GM18868 (cell line): ENCODE data around the gene C11orf97.
"Not testable (repeated sequence)": the region's sequence is repeated elsewhere in the genome, so short reads cannot be mapped to it uniquely, and the experiment has no call there.

ENCODE experiments used
- ATAC-seq: cut with Tn5 transposase; IDR thresholded peaks from one replicate; pipeline ENCODE4 v1.9.1; 2021; ENCODE audit warnings: mild to moderate bottlenecking, moderate library complexity; ENCODE audit not compliant: unreplicated experiment

The C11orf97 gene

DNA sequence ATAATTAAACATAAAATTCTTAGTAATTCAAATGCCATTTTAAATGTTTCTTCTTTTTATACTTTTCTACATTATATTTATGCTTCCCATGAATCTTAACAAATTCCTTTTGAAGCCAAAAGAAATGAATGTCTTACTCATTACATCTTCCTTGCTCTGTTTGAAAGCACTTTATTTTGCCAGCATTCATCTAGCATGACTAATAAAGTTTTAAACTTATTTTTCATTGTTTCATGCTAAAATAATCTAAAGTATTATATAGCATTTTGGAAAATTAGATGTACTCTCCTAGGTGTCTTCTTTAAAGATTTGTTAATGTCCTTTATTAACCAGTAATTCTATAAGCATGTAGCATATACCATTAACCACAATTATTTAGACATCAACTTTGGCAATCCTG lies 45.2 kb downstream of the C11orf97 start:
- no peak for ATAC-seq

DNA sequence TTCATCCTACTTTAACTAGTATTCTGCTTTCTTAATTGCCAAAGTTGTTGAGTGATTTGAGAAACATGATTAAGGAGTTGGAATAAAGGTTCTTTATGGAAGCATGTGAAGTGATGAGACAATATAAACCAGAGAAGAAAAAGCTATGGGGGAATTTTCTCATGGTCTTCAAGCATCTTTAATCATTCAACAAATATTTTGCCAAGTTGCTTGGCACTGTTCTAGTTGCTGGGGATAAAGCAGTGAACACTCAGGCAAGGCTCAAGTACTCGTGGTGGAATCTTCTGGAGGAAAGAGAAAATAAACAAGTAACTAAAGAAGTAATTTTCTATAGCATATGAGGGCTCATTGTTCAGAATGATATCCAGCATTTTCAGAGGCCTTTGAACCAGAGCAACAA lies 45.7 kb downstream of the C11orf97 start:
- ATAC-seq = no peak

DNA sequence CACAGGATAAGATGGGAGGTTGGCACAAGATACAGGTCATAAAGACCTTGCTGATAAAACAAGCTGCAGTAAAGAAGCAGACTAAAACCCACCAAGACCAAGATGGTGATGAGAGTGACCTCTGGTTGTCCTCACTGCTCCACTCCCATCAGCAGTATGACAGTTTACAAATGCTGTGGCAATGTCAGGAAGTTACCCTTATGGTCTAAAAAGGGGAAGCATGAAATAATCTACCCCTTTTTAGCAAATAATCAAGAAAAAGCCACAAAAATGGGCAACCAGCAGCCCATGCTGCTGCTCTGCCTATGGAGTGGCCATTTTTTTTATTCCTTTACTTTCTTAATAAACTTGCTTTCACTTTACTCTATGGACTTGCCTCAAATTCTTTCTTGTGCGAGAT lies 46.2 kb downstream of the C11orf97 start:
- ATAC-seq = no peak

DNA sequence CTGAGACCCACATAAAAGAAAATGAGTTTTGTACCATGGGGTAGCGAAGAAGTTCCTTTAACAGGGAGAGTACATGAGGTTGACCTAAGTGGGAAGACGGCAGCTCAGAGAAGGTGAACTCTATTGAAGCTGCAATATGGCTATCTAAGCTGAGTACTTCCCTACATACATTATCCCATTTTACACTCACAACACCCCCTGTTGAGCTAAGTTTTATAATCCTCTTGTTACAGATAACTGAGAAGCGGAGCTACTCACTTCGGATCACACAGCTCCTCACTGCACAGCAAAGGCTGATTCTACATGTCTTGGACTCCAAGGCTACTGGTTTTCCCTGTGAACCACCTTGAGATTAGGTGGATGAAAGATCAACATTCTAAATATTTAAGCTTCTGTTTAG lies 46.7 kb downstream of the C11orf97 start:
- no peak for ATAC-seq

DNA sequence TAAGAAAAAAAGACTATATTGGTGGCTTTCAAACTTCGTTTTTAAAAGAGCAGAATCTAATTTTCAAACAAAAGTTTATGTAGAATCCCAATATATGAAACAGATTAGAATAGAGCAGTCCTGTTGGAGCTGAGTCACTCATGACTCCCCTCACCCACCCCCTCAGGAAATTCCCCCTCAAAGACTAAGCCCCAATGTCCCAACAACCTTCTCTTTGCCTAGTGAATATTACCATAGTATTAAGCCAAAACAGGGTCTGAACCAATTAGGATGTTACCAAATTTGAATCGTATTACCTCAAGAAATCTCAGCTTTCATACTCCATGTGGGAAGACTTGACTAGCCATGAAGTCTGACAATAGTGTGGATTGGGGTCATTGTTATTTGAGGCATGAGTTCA lies 47.1 kb downstream of the C11orf97 start:
- ATAC-seq = no peak

DNA sequence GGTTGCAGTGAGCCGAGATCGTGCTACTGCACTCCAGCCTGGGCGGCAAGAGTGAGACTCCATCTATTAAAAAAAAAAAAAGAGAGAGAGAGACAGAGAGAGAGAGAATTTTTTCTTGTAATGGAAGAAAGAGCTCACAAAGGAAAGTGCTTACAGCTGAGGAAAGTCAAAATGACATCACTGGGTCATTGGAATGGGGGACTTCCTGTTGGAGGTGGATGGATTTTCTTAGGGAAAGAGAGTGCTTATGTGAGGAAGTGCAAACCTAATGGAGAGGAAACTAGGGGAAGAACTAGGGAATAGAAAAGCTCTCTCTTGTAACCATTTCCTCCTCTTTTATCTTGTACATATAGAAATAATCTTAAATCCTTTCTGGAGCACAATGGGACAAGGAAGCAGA lies 48.6 kb downstream of the C11orf97 start:
- no peak for ATAC-seq

DNA sequence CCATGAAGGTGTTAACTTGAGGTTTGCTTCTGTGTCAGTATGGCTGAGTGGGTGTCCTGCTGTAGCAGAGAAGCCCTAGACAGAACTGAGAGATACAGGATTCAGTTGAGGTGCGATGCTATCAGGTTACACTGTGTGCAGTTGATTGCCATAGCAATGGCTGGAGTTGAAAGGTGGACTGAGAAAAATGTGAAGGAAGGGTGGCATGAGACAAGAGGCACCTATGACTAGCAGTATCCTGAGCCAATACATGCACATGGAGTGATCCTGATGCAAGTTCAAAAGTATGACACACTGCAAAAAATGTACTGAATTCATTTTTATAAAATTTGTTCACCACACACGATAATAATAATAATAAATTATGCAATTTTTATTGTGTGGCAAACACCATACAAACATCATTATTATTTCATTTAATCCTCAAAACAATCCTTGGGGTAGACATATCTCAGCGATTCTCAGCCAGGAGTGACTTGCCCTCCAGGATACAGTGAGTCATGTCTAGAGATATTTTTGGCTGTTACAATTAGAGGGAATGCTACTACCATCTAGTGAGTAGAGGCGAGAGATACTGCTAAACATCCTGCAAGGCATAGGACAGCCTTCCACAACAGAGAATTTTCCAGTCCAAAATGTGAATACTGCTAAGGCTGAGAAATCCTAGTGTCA lies 51.1 kb downstream of the C11orf97 start:
- ATAC-seq = no peak

DNA sequence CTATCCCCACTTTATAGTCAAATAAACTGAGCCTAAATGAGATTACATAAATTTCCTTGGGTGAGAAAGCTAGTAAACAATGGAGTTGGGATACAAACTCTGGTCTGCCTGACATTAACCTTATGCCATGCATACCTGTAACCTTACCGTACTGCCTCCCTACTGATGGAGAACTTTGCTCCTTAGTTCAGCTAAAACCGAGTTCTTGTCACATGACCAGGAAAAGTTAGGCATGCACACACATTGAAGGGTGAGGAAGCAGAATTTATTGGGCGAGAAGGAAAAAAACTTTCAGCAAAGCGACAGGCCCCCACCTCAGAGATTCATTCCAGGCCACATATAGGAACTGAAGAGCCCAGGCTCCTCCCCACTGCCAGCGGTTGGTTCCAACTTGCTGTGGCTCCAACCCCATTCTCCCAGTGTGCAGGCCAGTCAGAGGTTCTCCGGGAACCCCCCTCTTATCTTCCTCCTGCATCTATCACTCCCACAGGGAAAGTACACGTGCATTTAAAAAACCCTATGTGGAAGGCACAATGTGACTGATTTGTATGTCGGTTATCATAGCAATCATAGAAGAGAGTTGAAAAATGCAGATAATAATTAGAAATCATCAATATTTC lies 51.7 kb downstream of the C11orf97 start:
- no peak for ATAC-seq

DNA sequence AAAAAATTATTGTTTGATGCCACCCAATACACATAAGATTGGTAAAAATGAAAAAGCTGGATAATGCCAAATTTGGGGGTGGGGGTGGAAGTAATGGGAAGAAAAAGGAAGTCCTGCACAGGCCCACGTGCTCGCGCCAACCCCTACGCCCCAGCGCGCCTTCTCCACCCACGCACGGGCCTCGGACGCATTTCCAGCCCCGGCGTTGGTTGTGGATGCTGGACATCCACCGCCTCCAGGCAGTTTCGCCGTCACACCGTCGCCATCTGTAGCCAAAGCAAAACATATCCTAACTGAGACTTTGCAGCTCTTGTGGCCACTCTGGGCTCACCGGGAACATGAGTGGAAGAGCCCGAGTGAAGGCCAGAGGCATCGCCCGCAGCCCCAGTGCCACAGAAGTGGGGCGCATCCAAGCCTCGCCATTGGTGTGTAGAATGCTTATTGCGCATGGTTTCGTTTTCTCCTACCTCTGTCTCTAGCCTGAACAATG lies 55.0 kb downstream of the C11orf97 start, which contains the start of gene PIWIL4:
Gene PIWIL4, plus strand, starts transcription at position 188 of the 490 bp plus-strand sequence. Its CDS starts 151 bp downstream, at position 339.
- no peak for ATAC-seq

DNA sequence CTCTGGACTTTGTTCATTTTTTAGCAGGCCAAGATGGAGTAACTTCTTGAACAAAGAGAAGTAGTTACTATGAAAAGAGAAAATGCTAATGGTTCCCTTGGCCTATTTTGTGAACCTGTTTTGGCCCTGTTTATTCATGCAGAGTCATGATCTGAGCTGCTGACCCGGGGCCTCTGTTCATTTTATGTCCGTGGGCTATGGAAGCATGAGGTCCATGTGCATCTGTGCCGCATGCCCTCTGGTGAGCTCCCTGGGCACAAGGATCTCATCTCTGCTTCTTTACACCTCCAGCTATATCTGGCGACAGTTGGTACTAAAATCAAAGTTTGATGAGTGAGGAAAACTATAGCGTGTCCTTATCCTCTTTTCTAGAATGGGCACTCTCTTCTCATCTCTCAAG lies 55.9 kb downstream of the C11orf97 start:
- no peak for ATAC-seq

DNA sequence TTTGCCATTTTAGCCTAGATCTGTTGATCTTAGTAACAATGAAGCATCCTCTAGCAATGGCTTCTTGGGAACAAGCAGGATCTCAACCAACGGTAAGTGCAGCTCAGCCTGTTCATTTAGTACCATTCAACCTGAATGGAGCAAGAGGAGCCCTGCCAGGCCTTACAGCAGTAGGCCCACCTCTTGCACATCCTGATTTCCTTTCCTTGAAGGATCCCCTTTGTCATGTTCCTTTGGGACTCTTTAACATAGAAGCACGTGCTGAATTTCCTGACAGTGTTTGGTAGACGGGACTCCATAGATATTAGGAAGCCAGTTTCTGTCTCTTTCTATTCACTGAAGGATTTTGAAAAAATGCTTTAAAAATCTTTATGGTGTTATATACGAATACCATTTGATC lies 56.5 kb downstream of the C11orf97 start:
- no peak for ATAC-seq

DNA sequence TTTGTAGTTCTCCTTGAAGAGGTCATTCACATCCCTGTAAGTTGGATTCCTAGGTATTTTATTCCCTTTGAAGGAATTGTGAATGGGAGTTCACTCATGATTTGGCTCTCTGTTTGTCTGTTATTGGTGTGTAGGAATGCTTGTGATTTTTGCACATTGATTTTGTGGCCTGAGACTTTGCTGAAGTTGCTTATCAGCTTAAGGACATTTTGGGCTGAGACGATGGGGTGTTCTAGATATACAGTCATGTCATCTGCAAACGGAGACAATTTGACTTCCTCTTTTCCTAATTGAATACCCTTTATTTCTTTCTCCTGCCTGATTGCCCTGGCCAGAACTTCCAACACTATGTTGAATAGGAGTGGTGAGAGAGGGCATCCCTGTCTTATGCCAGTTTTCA lies 60.7 kb downstream of the C11orf97 start:
- ATAC-seq = not testable (repeated sequence)

DNA sequence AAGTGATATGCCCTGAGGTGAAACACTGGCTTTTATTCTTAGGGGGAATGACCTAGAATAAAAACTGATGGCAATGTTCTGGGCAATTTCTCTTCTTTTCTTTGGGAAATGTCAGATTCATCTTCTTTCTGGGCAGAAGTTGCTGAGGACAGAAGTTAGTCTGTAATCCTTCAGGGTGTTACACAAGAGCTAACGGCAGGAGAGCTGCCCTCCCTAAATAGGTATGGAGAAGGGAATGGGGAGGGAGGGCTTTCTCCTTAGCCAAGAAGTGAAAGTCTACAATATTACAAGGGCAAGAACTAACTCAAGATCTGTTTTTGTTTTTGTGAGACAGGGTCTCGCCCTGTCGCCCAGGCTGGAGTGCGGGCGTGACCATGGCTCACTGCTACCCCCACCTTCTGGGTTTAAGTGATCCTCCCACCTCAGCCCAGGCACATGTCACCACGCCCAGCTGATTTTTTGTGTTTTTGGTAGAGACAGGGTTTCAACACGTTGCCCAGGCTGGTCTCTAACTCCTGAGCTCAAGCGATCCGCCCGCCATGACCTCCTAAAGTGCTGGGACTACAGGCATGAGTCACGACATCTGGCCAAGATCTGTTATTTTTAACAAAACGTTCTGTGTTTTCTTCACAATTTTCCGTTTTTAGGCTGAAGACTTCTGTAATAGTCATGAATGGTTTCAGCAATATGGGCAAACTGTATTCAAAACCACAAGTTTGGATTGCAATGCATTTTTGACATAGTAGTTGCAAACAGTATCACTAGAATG lies 62.1 kb downstream of the C11orf97 start:
- ATAC-seq = no peak

DNA sequence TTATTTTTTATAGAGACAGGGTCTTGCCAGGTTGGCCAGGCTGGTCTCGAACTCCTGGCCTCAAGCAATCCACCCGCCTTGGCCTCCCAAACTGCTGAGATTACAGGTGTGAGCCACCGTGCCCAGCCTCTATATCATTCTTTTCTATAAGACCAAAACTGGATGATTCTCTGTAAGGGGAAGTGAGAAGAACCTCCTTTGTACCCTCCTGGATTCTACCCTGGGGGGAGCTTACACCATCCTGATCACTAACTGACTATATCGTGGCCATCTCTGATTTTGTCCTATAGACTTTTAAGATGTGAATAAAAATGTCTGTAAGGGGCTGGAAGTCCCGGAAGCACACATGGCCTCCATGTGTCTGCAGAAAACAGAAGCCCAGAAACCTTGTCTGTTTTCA lies 64.0 kb downstream of the C11orf97 start:
- no peak for ATAC-seq

DNA sequence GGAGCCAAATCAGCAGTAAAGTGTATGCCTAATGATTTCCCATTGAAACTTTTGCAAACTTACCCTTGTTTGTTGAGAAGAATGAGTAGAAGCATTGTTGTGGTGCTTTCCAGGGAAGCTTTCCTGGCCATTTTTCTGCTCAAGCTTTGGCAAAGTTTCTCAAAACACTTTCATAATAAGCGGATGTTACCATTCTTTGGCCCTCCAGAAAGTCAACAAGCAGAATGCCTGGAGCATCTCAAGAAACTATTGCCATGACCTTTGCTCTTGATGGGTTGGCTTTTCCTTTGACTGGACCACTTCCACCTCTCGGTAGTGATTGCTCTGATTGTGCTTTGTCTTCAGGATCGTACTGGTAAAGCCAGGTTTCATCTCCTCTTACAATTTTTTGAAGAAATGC lies 65.6 kb downstream of the C11orf97 start:
- no peak for ATAC-seq
